Sigmoid colon (tissue), 4 donors: ENCODE results near the gene HECW1.

ENCODE experiments used
- CTCF ChIP-seq, 4 experiments: fragments of 450-650 bp in 3 of 4; fragments of 200-600 bp in 1 of 4; IDR thresholded peaks; one replicate each; pipeline ENCODE4 v1.5.1; 2016 to 2019; ENCODE audit warnings: antibody characterized with exemption in 4 of 4, mild to moderate bottlenecking in 3 of 4, moderate library complexity in 2 of 4
- EP300 ChIP-seq, 4 donors: sonication (generic); formaldehyde crosslinking; IDR thresholded peaks; one replicate each; pipeline ENCODE4 v1.6.1; 2017; ENCODE audit warnings: antibody characterized with exemption in 4 of 4
- POLR2A ChIP-seq, 2 donors: fragments of 450-650 bp; IDR thresholded peaks; one replicate each; pipeline ENCODE4 v1.6.1; 2016; ENCODE audit warnings: antibody characterized with exemption in 2 of 2, mild to moderate bottlenecking in 2 of 2, moderate library complexity in 2 of 2
- POLR2AphosphoS5 ChIP-seq, 4 donors: sonication (generic); formaldehyde crosslinking; IDR thresholded peaks; one replicate each; pipeline ENCODE4 v1.6.1; 2017; ENCODE audit warnings: antibody characterized with exemption in 4 of 4

DNA sequence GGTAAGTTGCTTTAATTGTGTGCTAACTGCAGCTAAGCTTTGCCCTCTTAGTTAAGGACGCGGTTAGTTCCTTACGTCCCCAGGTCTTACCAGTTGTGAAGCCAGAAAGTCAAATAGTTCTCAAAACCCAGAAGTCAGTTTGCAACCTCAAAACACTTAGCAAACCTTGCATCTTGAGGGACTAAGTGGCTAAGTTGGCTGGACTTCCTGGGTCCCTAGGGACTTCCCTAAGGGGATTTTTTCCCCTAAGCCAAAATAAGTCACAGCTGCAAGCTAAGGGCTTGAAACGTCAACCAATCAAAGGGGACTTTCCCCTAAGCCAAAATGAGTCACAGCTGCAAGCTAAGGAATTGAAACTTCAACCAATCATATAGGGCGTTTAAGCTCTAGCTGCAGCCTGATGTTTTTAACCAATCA lies 36.2 kb upstream of the HECW1 start:
- no peak for TF ChIP-seq CTCF (IDR thresholded peaks at IDR 0.05)
- no peak for TF ChIP-seq POLR2A (IDR thresholded peaks at IDR 0.05)
- TF ChIP-seq POLR2AphosphoS5 (IDR thresholded peaks at IDR 0.05) = no peak
- TF ChIP-seq EP300 (IDR thresholded peaks at IDR 0.05) = no peak
